Aorta (tissue), 5 donors: Measurements from ENCODE around the gene ZDHHC9. TPM values are rescaled to one million over a fixed set of nuclear protein-coding genes. Genes with fewer than 3 reads are reported as not detected.
A peak's percentile ranks its signal among the peaks of the same experiment; 100 is the strongest.

Experiments used
- ATAC-seq: fragments of 200-7000 bp; cut with Tn5 transposase; one replicate; pipeline ENCODE4 v1.9.1; 2022; ENCODE audit warnings: moderate library complexity; ENCODE audit not compliant: low FRiP score
- DNase-seq, 2 donors: peaks; one replicate each; pipeline ENCODE4 v3.0.0-alpha.2; 2020
- H3K27ac ChIP-seq, 2 donors: one replicate each; pipeline ENCODE4 v1.5.1; 2013; ENCODE audit warnings: low read length in 2 of 2, mild to moderate bottlenecking in 2 of 2, moderate library complexity in 2 of 2, control low read depth in 1 of 2, inconsistent platforms in 1 of 2, low read depth in 1 of 2
- H3K27me3 ChIP-seq, 2 donors: one replicate each; pipeline ENCODE4 v1.6.1; 2013; ENCODE audit warnings: control low read depth in 1 of 2, low read length in 1 of 2, mild to moderate bottlenecking in 1 of 2, moderate library complexity in 1 of 2; ENCODE audit not compliant: insufficient read depth in 2 of 2, control insufficient read depth in 1 of 2
- H3K36me3 ChIP-seq, 2 donors: one replicate each; pipeline ENCODE4 v1.6.1; 2013; ENCODE audit warnings: control low read depth in 1 of 2, low read length in 1 of 2, mild to moderate bottlenecking in 1 of 2; ENCODE audit not compliant: insufficient read depth in 2 of 2, control insufficient read depth in 1 of 2
- H3K4me1 ChIP-seq, 2 donors: one replicate each; pipeline ENCODE4 v1.6.1; 2013; ENCODE audit warnings: low read length in 2 of 2, control low read depth in 1 of 2, mild to moderate bottlenecking in 1 of 2, moderate library complexity in 1 of 2; ENCODE audit not compliant: insufficient read depth in 2 of 2, control insufficient read depth in 1 of 2
- H3K4me3 ChIP-seq, 2 donors: one replicate each; pipeline ENCODE4 v1.5.1; 2013; ENCODE audit warnings: low read length in 2 of 2, control low read depth in 1 of 2, mild to moderate bottlenecking in 1 of 2
- H3K9me3 ChIP-seq: one replicate; pipeline ENCODE4 v1.6.1; 2013; ENCODE audit warnings: mild to moderate bottlenecking, low read length; ENCODE audit not compliant: control insufficient read depth
- WGBS, 2 donors: extraction: QIAGEN DNeasy Blood & Tissue Kit; methylation state at CpG; one replicate each; pipeline ENCODE4 v1.1.7; 2013; 5-methylcytosine and 5-hydroxymethylcytosine counted together
- intact Hi-C, 2 donors: fragments of 100-400 bp; cut with DNase I; formaldehyde crosslinking; loops; one replicate each; pipeline versions ENCODE4 v1.14.2 to v1.15.0; 2022
- polyA plus RNA-seq, 2 donors: library from polyadenylated mRNA; stranded (reverse); fragments of 200-250 nt; gene quantifications; one replicate each; pipeline ENCODE4 v1.2.3, GENCODE V29; 2013
- total RNA-seq, 2 donors: library from RNA; stranded (reverse); fragmentation: NEBNext Ultra II Directional; extraction: Animal tissue kit (Norgen Biotek cat#: 25700); gene quantifications; one replicate each; pipeline ENCODE4 v1.2.1, GENCODE V29; 2021
- donor health status: healthy with polysubstance abuse.
- donor health status: Bipolar disorder and iron deficiency.
- donor health status: DM: no; HTN: no; CAD: no.
- donor health status: DM: no; HTN: no; CAD: no.
- donor health status: DM: yes; HTN: yes; CAD: no.

Gene ZDHHC9
- total and polyA plus RNA-seq, 4 donors: 4.3 to 24.0 (median 13.3) TPM

DNA sequence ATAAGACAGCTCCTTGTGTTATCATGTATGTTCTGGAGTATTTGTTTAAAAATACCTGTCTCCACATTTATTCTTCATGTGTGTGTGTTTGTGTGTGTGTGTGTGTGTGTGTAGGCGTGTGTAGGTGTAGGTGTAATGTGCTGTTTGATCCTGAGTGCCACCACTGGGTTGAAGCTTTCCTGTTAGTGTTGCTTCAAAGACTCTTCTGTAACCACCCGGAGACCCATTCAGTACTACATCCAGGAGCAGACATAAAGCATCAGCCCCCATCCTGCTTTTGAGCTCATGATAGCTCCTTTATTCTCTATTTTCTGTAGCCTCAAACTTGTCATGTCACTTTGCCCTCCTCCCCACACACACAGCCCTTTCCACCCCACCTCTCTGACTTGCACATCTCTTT lies 3.0 kb upstream of the ZDHHC9 start:
- WGBS, 2 donors: 62 to 64% methylated on average over 2 of the region's 2 CpGs
- no peaks in the 10 kb centered on the region for H3K9me3 ChIP-seq
- no peak for ATAC-seq
- H3K27me3 ChIP-seq: no peaks in the 10 kb centered on the region
- no peaks in the 10 kb centered on the region for H3K4me1 ChIP-seq
- no peak for DNase-seq
- intact Hi-C loops: loop anchor here in 1 of 2 donors (10.0 kb wide), 1 partner anchor 198 kb away; no protein-coding TSS in a partner anchor
- H3K4me3 ChIP-seq: no peak overlapping the region
- no peak overlapping the region for H3K27ac ChIP-seq
- H3K36me3 ChIP-seq: no peaks in the 10 kb centered on the region

DNA sequence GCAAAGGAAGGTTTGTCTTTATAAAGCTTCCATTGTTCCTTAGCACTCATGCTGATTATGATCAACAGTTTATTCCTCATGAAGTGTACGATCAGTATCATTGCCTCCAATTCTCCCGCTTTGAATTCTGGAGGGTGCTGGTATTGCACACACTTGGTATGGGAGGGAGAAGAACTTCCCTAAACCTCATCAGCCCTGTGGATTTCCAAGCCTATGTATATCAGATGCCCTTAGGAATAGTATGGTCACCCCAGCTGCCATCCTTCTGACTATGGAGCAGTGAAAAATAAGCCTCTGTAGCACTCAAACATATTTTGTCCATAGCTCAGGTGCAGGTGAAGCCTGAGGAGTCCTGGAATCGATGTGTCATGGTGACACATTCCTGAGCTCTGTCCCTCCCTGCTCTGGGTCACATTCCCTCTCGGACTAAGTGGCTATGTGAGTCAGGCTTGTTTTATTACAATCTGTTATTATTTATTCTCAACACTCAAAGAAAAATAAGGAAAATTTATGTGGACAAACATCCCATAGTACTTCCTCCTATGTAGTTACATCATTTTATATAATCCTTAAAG lies 2.0 kb upstream of the ZDHHC9 start:
- no peaks in the 10 kb centered on the region for H3K4me1 ChIP-seq

DNA sequence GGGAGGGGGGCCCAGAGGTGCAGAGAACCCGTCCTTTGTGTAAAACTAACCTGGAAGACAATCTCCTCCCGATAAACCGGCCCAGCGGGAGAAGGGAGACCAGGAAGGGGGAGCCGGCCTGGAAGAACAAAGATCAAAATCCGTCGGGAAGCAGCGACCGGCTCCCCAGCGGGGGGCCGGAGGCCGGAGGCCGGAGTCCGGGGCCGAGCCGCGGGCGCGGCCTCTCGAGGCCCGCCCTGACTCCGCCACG lies 552 bp downstream of the ZDHHC9 start:
- no peak for ATAC-seq
- H3K4me1 ChIP-seq: no peaks in the 10 kb centered on the region
- DNase-seq: no peak
- no peaks in the 10 kb centered on the region for H3K9me3 ChIP-seq
- intact Hi-C loops: loop anchor here in 1 of 2 donors (10.0 kb wide), 1 partner anchor 202 kb away; no protein-coding TSS in a partner anchor
- peak overlapping the region in 1 of 2 donors; percentile 77 for H3K27ac ChIP-seq
- WGBS, 2 donors: 0 to 36% methylated on average over 22 to 23 of the region's 23 CpGs
- H3K4me3 ChIP-seq: peak overlapping the region; percentile 49 to 59
- H3K27me3 ChIP-seq: no peaks in the 10 kb centered on the region
- H3K36me3 ChIP-seq: no peaks in the 10 kb centered on the region

More for the DNA sequence above, 2.0 kb upstream of the ZDHHC9 start:
- 63 to 70% methylated on average over 4 of the region's 4 CpGs for WGBS, 2 donors
- no peak overlapping the region for H3K4me3 ChIP-seq
- no peak overlapping the region for H3K27ac ChIP-seq
- no peaks in the 10 kb centered on the region for H3K27me3 ChIP-seq
- DNase-seq: no peak
- no peak for ATAC-seq
- no peaks in the 10 kb centered on the region for H3K36me3 ChIP-seq
- H3K9me3 ChIP-seq: no peaks in the 10 kb centered on the region
- intact Hi-C loops: loop anchor here in 1 of 2 donors (10.0 kb wide), 1 partner anchor 199 kb away; no protein-coding TSS in a partner anchor

DNA sequence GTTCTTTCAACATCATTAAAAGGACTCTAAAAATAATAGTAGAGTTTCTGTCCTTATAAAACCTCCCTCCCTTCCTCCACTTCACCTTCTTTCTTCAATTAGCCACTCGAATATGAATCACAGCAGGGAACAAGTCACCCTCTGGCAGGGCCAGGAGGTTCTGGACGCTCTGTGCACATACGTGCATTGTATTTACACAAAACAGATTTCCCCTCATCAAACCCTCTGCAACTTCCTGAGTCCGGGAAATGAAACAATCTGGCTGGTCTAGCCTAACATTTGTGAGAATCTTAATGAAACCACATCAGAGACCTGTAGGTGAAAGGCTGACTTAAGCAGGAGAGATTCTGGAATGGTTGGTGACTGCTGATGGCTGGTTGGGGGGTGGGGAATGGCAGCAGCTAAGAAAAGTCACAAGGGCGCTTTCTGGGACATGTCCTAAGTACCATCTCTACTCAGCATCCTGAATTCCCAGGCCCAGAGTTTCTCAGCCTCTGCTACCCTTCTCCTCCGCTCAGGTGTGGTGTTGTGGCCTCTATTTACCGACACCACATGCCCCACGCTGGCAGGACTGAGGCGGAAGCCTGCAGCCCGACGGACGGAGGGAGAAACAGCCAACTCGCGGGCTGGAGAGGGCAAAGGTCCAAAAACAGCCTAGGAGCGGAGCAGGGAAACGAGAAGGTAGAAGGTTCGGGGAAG lies 1.0 kb downstream of the ZDHHC9 start:
- H3K27ac ChIP-seq: peak overlapping the region in 1 of 2 donors; percentile 77
- peak; percentile 52 to 77 for DNase-seq
- peak; percentile 8 for ATAC-seq
- WGBS, 2 donors: 1 to 36% methylated on average over 17 of the region's 17 CpGs
- H3K4me1 ChIP-seq: no peaks in the 10 kb centered on the region
- no peaks in the 10 kb centered on the region for H3K9me3 ChIP-seq
- no peaks in the 10 kb centered on the region for H3K36me3 ChIP-seq
- intact Hi-C loops: loop anchor here in 1 of 2 donors (10.0 kb wide), 1 partner anchor 202 kb away; no protein-coding TSS in a partner anchor
- H3K4me3 ChIP-seq: peak overlapping the region; percentile 49 to 59
- no peaks in the 10 kb centered on the region for H3K27me3 ChIP-seq

DNA sequence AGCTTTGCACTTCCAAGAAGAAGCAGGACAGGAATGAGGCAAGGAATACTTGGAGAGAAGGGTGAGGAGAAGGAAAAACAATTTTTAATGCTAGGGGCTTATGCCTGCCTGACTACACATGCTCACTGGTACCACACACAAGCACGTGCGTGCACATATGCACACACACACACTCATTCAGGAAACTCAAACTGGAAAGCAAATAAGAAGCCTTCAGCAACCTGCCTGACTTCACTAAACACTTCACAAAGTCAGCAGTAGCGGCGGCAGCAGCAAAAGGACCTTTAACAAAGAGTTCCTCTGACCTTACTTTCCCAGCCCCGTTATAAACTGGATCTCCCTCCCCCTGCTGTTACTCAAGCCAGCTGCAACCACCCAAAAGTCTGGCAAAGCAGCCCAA lies 3.3 kb downstream of the ZDHHC9 start:
- DNase-seq: no peak
- intact Hi-C loops: loop anchor here in 1 of 2 donors (10.0 kb wide), 1 partner anchor 204 kb away; no protein-coding TSS in a partner anchor
- Histone ChIP-seq H3K27ac (no peak overlapping the region), H3K9me3 (no peaks in the 10 kb centered on the region), H3K4me3 (no peak overlapping the region), H3K27me3 (no peaks in the 10 kb centered on the region), H3K4me1 (no peaks in the 10 kb centered on the region), H3K36me3 (no peaks in the 10 kb centered on the region)
- ATAC-seq: no peak
- WGBS, 2 donors: 63 to 67% methylated on average over 5 of the region's 5 CpGs

DNA sequence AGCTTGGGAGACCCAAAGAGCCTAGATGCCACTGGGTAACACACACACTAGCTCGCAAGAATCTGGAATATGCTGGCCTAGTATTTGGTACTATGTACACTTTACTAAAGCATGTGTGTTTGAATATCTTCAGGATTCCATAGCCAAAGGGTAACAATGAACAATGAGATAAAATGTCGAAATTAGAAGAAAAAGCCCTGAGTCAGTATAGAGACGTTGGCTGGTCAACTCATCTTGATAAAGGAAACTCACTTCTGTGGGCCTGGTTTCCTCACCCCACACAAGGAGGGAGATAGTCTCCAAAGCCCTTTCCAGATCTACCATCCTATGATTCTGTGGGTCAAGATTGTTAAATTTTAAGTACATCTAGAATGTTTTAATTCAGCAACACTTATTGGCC lies 6.9 kb downstream of the ZDHHC9 start:
- Histone ChIP-seq H3K27me3 (no peaks in the 10 kb centered on the region), H3K4me3 (no peak overlapping the region), H3K27ac (no peak overlapping the region), H3K36me3 (no peaks in the 10 kb centered on the region), H3K9me3 (no peaks in the 10 kb centered on the region), H3K4me1 (no peaks in the 10 kb centered on the region)
- intact Hi-C loops: no loop called here
- WGBS, 2 donors: 75 to 89% methylated on average over 3 of the region's 3 CpGs
- DNase-seq: no peak
- ATAC-seq: no peak

DNA sequence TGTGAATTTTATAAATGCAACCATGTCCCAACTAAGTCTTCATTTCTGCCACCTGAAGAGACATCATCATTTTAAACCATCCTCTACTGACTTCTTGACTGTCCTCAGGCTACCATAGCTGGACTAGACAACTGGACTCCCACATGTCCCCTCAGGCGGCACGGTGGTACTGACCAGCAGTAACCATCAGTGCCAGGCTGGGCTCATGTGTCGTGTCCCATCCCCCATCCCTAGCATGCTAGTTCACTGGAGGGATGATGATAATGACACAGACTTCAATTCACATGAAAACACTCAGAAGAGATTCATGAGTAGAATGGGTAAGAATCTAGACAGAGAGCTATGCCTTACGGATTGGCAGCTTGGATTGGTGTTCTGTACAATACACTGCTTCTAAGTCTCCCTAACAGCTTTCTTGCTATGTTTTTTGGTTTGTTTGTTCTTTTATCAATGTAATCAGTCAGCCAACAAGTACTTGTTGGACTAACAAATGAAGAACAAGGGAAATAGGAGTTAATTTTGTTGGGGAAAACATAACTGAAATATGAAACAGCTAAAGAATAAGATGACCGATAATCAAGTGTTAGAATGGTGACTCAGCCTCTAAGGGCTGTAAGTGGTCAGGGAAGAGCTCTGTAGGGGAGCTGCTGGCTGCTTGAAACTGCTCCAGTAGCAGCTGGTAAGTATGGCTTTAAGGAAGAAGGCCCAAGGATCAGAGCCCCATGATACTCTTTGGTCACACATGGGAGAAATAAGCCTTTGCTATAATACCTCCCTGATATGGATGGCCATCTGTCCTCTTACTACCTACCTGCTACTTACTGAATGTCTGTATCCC lies 10.3 kb downstream of the ZDHHC9 start:
- 85 to 89% methylated on average over 5 of the region's 5 CpGs for WGBS, 2 donors
- H3K4me3 ChIP-seq: no peak overlapping the region
- DNase-seq (no peak), ATAC-seq (no peak)
- H3K36me3 ChIP-seq: no peaks in the 10 kb centered on the region
- H3K9me3 ChIP-seq: no peaks in the 10 kb centered on the region
- H3K27ac ChIP-seq: no peak overlapping the region
- H3K4me1 ChIP-seq: no peaks in the 10 kb centered on the region
- H3K27me3 ChIP-seq: no peaks in the 10 kb centered on the region
- intact Hi-C loops: no loop called here

DNA sequence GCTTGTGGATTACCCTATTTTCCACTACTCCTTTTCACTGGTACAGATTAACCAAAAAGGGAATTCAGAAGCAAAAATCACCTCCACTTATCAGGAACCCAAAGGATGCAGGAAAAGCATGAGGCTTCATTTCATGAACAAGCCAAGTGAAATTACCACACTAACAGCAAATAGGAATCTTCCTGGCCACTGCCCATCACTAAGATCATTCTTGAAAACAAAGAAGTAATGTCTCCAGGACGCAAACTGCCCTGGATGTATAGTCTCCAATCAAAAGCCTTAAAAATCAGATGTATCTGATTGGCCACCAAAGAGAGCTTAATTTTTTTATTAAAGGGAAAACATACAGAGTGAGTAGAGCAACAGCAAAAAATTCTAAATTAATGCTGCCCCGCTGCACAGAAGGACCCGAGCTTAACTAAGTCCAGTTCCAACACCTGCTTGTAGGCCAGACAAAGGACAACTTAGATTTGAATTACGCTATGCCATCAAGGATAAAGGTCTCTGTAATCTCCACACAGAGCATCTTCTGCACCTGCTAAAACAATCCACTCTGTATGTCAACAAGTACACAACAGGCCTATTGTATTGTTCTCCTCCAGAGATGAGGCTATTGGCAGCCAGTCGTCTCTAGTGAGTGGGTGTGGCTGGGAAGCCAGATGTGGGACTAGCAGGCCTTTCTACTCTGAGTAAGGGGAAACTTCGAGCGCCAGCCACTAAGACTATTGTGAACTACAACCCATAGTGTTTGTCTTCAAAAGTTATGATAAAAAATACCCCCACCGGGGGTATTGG lies 12.4 kb downstream of the ZDHHC9 start:
- no peak overlapping the region for H3K4me3 ChIP-seq
- no peak for DNase-seq
- no peaks in the 10 kb centered on the region for H3K4me1 ChIP-seq
- ATAC-seq: no peak
- H3K27ac ChIP-seq: no peak overlapping the region
- H3K36me3 ChIP-seq: peaks cover 0 to 1% of the 10 kb centered on the region in 2 donors
- H3K9me3 ChIP-seq: no peaks in the 10 kb centered on the region
- WGBS, 2 donors: 79 to 88% methylated on average over 8 of the region's 8 CpGs
- intact Hi-C loops: no loop called here
- no peaks in the 10 kb centered on the region for H3K27me3 ChIP-seq
